Medulla oblongata (tissue), 1 donor: Measurements from ENCODE around the gene NDC1.
"Not testable (repeated sequence)": the region's sequence is repeated elsewhere in the genome, so short reads cannot be mapped to it uniquely, and the experiment has no call there.

Experiments
- DNase-seq: peaks from one replicate; pipeline ENCODE4 v3.0.0-alpha.2; 2015; ENCODE audit errors: extremely low spot score

Gene NDC1

DNA sequence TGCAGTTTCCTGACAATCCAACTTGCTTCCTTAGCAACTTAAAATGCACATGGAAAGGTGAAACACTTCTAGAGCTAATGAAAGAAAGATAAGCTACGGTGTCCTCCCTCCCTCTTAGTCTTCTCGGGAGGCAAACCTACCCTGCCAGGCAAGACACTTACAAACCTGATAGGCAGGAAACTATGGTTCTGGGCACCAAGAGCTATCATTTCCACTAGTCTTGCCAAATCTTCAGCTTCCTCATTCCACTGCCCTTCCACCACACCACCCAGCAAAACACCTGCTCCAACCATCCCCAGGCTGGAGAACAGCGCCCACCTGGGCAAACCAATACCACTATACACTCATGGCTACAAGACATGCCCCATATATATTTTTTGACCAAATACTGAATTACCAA, 15.2 kb downstream of the NDC1 start:
- no peak for DNase-seq

DNA sequence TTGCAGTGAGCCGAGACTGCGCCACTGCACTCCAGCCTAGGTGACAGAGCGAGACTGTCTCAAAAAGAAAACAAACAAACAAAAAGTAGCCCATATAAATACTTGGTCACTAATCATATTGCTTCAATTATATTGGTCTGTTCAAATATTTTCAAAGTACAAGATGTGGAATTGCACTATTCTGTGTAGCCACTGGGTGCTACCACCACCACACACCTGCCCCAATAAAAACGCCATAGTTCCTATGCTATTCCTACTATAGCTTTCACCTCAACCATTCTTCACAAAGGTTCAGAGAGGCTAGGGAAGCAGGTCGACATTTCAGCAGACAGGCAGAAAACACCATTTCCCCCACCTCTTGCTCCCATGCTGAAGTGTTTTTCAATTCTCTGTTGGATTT, 16.7 kb downstream of the NDC1 start:
- DNase-seq: no peak

DNA sequence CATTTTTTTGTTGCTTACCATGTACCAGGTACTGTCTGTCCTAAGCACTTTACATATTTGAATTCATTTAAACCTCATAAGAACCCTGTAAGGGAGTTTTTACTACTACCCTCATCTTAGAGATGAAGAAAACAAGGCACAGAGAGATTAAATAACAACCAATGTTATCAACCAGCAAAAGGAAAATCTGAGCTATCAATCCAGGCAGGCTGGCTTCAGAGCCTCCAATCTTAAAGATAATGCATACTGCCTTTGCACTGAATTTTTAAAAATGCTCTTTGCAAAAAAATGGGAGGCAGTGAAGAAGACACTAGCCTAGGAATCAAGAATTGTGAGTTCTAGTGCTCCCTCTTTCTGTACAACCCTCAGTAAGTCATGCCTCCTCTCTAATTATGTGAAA, 18.7 kb downstream of the NDC1 start:
- no peak for DNase-seq

GRCh38 chr1:53816584-53816983, 21.5 kb downstream of the NDC1 start:
- DNase-seq: not testable (repeated sequence)

DNA sequence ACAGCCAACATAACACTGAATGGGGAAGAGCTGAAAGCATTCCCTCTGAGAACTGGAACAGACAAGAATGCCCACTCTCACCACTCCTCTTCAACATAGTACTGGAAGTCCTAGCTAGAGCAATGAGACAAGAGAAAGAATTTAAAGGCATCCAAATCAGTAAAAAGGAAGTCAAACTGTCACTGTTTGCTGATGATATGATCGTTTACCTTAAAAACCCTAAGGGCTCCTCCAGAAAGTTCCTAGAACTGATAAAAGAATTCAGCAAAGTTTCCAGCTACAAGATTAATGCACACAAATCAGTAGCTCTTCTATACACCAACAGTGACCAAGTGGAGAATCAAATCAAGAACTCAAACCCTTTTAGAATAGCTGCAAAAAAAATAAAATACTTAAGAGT, 22.6 kb downstream of the NDC1 start:
- DNase-seq: not testable (repeated sequence)

DNA sequence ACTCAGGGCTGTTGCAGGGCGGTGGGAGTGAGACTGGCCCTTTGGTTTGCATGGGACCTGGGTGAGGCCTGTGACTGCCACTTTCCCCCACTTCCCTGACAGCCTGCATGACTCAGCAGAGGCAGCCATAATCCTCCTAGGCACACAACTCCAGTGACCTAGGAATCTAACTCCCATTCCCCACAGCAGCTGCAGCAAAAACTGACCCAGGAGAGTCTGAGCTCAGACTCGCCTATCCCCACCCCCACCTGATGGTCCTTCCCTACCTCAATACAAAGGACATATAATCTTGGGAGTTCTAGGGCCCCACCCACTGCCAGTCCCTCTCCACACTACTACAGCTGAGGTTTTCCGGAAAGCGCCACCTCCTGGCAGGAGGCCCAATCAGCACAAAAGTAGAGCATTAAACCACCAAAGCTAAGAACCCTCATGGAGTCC, 26.7 kb downstream of the NDC1 start:
- DNase-seq: no peak

GRCh38 chr1:53810497-53810896, 27.6 kb downstream of the NDC1 start:
- DNase-seq: no peak

GRCh38 chr1:53810007-53810406, 28.1 kb downstream of the NDC1 start:
- DNase-seq: no peak

DNA sequence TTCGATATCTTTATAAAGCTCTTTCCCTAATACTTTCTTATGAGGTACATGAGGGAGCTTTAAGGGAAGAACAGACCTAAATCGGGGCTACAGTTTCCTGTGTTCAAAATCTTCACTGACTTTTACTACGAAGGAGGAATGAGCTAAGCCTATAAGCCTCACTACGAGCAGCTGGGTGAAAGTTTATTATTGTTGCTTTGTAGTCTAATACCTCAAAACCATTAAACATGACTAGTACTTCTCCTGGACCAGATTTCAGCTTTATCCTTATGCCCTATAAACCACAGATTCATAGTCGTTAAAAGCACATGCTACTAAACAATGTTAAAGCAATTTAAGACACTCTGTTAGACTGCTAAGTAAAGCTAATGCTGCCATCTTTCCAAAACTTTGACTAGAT, 30.2 kb downstream of the NDC1 start:
- DNase-seq: no peak

GRCh38 chr1:53804791-53805505, 33.1 kb downstream of the NDC1 start:
- DNase-seq: no peak

DNA sequence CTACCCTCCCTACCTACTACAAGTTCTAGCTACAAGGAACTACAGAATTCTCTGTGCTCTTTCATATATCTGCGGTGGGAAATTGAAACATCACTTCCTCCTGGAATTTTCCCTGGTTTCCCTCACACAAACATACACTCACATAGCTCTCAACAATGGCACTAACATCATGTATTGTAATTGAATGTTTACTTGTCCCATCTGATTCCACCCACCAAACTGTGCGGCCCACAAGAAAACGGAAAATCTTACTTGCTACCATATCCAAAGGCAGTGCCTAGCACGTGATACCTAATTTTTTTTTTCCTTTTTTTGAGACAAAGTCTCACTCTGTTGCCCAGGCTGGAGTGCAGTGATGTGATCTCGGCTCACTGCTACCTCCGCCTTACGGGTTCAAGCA, 33.9 kb downstream of the NDC1 start:
- DNase-seq: no peak

DNA sequence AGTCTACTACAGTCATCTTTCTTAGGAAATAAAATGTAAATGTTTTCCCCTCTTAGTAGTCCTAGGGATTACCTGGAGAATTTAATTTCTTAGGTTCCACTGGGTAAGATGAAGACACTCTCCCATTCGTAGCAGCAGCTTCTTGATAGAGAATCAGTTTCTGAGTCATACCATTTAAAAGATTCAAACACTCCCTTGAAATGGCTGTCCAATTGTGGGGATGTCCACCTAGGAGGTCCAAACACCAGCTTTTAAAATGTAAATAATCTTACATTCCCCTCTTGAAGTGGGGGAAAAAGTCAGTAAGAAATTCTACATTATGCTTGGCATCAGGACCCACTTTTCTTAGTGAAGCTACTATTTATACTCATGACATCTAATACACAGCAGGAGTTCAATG, 37.5 kb downstream of the NDC1 start:
- no peak for DNase-seq

- no peak for DNase-seq
Measured at GRCh38 chr1:53799141-53799540, 39.0 kb downstream of the NDC1 start.

GRCh38 chr1:53792806-53793205, 45.3 kb downstream of the NDC1 start:
- DNase-seq: no peak

DNA sequence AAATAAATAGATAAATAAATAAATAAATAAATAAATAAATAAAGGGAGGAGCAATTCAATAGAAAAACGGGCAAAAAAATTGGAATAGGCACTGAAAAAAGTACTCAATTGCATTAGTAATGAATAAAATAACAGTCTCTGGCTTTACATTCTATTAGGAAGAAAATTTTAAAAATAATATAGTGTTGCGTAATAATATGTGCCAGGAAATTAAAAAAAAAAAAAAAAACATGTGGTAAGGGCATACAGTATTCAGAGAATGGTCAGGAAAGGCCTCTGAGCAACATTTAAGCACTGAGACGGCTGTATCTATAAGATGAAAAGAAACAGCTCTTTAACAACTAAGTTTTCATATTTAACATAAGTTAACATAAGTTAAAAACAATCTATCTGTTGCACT, 50.4 kb downstream of the NDC1 start:
- no peak for DNase-seq

DNA sequence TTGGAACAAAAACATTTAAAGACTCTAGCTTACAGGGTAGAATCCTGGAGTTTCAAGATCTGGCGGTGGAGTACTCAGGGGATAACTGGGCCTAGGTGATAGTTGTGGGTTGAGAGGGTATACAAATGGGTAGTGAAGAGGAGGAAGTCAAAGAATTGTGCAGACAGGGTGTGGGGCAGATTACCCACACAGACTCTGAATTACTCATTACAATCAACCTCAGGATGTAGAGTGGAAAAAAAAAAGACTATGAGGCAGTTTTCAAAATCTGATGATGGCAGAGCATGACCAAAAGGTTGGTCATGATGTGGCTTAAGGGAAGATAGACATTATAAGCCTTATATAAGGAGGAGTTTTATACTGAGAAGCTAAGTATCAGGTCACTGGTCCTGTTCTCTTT, 55.0 kb downstream of the NDC1 start:
- DNase-seq: no peak

DNA sequence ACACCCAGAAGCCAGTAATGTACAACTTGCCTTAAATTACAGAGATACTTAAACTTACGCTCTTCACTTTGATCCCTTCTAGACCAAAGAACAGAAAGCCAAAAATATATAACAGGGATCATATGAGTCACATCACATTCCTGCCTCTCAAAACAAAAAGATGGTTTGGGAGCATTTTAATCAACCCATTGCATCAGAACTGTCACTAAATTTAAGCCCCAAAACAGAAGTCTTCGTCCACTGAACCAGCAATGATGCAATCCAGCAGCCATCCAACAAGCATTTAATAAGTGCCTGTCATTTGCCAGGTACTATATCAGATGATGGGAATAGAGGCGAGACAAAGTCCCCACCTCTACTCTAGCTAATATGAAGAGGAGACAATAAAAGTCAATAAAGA, 56.4 kb downstream of the NDC1 start:
- DNase-seq: no peak

DNA sequence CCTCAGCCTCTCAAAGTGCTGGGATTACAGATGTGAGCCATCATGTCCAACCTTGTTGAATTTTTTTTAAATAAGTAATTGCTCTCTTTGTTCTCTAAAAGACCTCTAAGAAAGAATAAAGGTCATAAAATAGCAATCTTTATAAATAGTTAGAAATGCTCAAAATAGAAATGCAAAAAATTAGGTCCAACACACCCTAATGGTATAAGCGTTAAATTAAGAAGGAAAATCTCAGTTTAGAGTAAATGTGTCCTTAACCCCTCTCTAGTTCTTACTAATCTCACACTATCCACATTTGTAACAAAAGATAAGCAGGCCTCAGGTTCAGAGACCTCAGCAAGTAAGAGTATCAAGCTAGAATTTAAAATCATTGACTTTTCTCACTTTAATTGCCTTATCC, 60.8 kb downstream of the NDC1 start:
- no peak for DNase-seq

DNA sequence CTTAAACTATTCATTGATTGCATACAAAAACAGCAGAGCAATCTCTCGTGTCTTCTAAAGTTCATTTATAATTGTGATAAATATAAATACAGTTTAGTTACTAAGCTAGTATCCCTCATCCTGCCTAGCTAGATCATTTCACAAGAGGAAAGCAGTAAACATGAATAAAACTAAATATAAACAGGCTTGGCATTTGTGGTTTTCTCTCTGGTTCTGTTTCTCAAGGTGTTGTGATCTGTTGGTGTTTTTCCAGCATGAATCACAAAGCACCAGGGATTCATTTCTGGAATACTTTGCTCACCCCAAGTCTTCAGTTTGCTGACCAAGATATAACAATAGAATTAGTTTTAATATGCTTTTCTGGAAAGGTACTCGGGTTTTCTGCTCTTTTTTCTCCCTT, 66.4 kb downstream of the NDC1 start:
- no peak for DNase-seq

DNA sequence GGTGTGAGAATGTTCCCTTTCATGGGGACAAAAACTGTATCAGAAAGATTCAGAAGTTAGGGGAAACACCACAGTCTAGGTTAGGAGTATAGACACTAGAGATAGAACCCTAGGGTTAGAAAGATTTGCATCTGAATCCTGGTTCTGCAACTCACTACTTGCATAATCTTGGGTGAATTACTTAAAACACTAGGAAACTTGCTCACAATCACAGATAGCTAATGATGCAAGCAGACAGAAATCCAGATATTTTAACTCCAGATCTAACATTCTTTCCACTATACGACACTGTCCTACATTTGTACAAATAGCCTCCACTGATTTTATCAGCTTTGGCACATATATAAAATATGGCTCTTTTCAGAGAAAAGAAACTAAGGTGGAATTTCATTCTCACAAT, 68.3 kb downstream of the NDC1 start:
- no peak for DNase-seq

DNA sequence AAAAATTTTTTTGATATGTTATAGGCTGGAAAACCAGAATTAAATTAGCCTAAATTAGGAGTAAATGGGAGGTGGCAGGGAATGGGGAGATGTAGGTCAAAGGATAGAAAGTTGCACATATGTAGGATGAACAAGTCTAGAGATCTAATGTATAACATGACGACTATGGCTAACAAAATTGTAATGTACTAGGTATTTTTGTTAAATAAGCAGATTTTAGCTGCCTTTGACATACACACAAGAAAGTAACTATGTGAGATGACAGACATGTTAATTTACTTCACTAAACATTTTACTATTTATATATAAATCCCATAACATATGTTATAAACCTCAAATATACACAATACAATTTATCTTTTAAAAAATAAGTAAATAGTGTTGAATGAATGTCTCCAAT, 68.9 kb downstream of the NDC1 start:
- DNase-seq: no peak

DNA sequence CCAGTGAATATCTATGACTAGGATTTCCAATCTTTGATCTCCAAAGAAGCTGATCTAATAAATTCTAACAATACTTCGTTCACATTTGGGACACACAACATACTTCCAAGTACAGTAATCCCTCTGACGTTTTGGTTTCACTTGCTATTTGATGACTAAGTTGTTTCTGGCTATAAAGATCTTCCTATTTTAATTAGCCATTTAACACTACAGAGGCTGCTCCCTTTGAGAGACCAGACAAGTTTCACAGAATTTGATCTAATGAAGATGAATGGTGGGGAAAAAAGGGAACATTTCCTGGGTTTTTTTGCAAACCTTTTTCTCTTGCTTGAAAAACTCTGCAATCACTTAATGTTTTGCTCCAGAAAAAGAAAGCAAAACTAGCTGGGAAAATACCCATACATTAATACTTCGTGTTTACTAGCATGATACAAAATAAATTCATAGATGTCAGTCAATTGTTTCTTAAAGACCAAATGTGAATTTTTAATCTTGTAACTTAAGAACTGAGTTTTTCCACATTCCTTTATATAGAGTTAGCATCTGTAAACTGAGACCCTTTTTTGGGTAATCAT, 71.2 kb downstream of the NDC1 start:
- peak; percentile 4 for DNase-seq

DNA sequence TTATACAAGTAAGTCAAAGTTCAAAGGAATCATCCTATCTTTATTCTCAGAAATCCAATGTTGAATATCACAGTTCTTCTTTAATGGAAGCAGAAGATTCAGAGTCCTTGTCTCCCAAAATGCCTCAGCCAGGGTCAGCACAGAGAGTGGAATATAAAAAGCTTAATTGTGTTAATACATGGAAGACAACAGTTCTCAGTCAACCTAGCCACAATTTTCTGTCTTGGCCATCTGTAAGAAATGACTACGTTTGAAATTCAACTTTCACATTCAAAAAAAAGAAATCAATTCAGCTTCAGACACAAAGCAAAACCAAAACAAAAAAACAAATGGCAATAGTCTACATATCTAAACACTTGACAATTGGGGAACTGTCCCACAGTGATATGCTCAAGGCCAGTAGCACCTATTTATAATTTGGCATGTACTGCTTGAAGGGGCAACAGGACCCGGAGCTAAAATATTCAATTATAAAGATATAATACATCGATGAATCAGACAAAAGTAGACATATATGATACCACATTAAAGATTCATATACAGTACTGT, 71.8 kb downstream of the NDC1 start:
- no peak for DNase-seq

DNA sequence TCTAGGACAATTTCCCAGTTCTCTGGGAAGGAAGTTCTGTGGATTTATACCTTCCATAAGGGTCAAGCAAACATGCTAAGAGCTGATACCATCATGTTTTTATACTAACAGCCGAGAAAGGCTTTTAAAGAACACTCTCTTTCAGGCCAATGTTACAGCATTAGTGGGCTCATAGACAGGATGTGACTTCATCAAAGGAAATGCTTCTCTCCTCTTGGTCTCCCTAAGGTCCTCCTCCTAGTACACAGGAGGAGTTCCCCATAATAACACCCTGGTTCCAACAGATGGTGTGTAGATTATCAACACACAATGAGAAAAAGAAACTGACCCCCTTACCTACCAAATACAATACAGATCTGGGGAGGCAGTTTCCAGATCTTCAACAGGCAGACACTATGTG, 72.4 kb downstream of the NDC1 start:
- DNase-seq: no peak
